HG03064 (cell line): ENCODE results near the gene DNAJC8.

Experiments used
- ATAC-seq: cut with Tn5 transposase; IDR thresholded peaks from one replicate; pipeline ENCODE4 v1.9.1; 2021; ENCODE audit warnings: low read depth; ENCODE audit not compliant: unreplicated experiment

DNAJC8 gene

GRCh38 chr1:28256197-28256827, 23.5 kb upstream of the DNAJC8 start:
- ATAC-seq = no peak

DNA sequence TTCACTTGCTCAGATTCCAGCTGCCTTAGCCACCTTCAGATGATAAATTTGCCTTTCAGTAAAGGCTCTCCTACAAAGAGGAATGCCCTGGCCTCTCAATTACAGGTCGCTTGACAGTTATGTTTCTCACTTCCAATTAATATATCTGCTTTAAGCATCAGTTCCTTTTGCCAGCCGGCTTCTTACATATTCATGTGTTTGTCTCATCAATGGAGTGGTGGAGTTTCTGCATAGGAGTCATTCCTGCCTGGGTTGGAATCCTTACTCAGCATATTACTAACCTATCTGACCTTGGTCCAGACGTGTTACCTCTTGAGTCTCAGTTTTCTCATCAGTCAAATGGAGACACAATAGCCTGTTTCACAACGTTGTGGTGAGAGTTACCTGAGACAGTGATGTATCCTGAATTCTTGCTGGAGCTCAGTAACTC, 17.1 kb upstream of the DNAJC8 start:
- ATAC-seq = no peak

DNA sequence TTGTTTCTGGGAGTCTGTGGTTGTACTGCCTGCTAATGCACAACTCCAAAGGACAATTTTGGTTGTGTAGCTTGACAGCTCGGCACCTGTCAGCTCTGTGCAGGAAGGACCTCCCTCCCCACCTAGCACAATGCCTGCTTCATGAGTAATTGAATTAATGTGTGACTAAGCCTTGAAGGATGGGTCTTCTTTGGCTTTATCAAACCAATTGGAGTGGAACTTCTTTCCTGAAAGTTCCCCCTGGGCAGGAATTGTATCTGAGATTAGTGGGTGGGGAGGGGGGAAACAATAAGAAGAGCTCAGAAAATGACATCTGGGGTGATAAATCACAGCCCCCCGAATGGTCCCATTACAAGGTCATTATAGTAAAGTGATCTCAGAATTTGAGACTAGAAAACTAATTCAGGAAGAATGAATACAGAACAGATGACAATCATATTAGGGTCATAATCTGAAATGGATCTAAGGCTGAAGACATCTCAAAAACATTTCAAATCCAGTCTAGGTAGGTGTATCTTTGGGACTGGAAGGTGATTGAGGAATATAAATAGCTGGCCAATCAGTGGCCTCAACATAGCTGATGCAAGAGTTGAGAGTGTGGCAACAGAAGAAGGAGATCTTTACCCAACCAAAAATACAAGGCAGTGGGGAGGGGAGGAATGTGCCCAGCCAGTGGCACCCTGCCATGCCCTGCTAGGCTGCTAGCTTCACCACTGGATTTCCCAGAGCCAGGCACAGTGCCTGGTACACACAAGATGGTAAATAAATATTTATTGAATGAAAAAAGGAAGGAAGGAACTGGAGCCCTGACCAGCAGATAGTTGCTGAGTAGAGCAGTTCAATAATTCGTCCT, 16.4 kb upstream of the DNAJC8 start:
- no peak for ATAC-seq

GRCh38 chr1:28248273-28249012, 15.6 kb upstream of the DNAJC8 start:
- no peak for ATAC-seq

DNA sequence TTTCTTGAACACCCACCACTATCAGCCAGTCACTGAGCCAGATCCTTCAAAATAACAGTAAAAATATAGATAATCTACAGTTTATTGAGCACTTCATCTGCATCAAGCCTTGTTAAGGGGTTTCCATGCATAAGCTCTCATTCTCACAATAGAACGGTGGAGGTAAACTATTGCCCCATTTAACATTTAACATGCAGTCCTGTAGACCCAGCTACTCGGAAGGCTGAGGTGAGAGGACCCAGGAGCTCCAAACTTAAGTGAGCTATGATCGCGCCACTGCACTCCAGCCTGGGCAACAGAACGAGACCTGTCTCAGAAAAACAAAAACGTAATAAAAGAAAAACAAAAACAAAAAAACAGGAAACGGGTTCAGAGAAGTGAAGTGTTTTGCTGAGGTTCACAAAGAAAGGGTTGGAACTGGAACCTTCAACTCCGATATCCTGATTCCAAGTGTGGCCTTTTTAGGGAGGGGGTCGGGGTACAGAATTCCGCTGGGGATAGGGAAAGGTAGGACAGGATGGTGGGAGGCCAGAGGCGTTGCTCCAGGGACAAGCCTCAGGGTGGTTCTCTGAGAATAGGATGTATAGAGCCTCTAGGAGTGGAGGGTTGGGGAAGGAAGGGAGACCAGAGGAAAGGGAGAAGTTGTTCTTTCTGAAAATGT, 14.9 kb upstream of the DNAJC8 start:
- no peak for ATAC-seq

DNA sequence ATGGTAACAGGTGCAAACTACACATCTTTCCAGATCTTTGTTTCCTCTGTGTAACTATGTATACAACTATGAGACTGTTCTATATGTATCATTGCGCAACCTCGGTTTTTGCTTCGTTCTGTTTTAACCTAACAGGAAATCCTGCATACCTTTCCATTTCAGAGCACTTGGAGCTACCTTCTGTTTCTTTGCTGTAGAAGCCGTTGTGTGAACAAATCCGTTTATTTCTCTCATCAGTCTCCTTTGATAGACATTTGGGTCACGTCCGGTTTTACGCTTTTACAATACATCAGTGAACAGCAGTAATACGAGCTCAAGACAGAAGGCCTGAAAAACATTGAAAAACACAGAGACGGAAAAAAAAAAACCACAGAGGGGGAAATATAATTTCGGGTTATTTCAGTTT, 13.6 kb upstream of the DNAJC8 start:
- no peak for ATAC-seq

DNA sequence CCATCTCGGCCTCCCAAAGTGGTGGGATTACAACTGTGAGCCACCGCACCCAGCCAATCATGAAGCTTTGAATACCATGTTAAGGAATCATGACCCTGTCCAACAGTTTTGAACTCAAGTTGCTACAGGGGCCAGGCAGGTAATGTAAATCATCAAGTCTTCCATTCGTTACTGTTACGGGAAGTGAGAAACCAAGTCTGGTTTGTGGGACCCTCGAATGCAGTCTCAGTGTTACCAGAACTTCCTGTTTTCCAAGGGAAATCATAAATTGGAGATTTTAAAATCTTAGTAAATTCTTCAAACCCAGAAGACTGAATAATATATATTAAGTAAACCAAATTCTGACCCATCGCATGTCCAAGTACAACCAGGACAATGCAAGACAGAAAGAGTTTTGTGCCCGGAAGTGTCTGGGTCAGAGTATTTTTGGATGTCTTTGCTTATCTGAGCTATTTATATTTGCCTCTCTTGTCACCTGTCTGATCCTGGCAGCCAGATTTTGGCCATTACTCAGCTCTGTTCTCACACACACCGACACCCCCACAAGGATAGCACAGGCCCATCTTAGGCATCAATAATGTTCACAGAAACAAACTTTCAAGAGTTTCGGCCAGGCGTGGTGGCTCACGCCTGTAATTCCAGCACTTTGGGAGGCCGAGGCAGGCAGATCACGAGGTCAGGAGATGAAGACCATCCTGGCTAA, 11.9 kb upstream of the DNAJC8 start:
- ATAC-seq = no peak

- ATAC-seq = no peak
These were observed 11.0 kb upstream of the DNAJC8 start for GRCh38 chr1:28243685-28244311.

- ATAC-seq = no peak
These were observed 8.9 kb upstream of the DNAJC8 start for GRCh38 chr1:28241638-28242241.

GRCh38 chr1:28240024-28240423, 7.2 kb upstream of the DNAJC8 start:
- ATAC-seq = no peak

GRCh38 chr1:28239004-28239403, 6.2 kb upstream of the DNAJC8 start:
- no peak for ATAC-seq

DNA sequence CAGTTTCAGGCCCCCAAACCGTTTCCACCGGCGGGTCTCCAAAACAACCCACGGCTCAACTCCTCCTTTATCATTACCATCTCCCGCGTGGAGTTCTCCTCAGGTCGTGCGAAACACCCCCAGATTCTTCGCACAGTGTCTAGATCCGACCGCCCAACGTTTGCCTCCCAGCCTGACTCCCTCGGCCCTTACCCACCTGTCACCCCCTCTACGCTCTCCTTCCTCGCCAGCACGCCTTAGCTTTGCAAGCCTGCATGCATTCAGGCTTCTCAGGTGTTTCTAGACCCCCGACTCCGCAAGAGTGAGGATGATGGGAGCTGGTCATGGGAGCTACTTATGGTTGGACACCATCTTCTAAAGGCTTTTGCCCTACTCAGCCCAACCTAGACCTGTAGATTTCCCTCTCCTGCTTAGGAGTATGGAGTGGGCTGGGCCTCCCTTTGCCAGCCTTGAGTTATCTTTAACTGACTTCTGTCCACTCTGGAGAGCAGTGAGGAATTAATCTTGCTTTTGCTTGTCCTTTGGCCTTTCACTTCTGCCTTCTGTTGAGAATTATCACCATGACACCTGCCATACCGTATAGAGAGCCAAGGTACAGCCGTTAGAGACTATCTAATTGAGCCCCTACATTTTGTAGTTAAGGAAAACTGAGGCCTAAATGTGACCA, 4.0 kb upstream of the DNAJC8 start:
- no peak for ATAC-seq

DNA sequence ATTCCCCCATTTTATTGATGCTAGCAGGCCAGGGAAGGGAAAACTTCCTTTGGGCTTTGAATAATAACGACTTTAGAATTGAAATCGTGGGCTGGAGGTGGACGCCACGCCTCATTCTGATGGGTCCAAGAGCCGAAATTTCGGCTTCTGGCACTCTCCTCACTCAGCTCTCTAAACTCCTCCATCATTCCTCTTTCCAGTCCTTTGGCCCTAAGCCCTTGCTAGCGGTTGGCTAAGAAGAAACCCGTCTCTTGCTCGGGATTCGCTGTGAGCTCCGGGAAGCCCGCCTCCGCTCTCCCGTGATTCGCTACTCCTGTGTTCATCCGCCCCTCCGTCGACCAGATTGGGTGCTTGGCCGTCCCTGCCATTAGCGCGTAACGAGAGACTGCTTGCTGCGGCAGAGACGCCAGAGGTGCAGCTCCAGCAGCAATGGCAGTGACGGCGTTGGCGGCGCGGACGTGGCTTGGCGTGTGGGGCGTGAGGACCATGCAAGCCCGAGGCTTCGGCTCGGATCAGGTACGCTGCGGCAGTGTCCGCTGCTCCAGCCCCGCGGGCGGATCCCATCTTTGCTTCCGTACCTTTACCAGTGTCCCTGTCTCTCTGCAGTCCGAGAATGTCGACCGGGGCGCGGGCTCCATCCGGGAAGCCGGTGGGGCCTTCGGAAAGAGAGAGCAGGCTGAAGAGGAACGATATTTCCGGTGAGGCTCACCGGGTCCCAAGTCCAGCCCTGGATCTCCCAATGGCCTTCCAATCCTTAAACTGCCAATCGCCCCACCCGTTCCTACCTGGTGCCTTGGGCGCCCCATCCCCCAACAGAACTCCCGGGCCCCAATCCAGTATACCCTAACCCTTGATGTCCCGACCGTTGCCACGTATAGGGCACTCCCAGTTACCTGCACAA, 3.2 kb upstream of the DNAJC8 start, which contains the start of gene ATP5IF1:
TSS of gene ATP5IF1 (plus strand) at position 370 of the 901 bp plus-strand sequence. CDS start at position 430, 60 bp downstream.
- ATAC-seq = peak; percentile 72

- ATAC-seq = no peak
These were observed 406 bp upstream of the DNAJC8 start for GRCh38 chr1:28233264-28233606.

GRCh38 chr1:28229996-28230395, 2.8 kb downstream of the DNAJC8 start:
- no peak for ATAC-seq

GRCh38 chr1:28229089-28229488, 3.7 kb downstream of the DNAJC8 start:
- ATAC-seq = no peak

DNA sequence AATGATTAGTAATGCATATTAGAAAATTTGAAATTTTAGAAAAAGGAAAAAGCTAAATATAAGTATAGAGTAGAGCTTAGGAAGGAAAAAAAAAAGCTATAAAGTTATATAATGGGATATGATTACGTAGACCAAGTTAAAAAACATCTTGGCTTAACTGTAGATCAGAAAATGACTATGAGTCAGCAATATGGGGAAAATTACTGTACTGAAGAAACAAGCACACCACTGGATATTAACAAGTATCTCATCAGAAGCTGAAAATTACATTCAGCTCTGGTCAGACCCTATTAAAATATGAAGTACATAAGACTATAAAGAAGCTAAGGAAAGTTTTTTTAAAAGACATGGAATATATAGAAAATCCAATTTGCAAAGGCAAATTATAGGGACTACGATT, 19.5 kb downstream of the DNAJC8 start:
- ATAC-seq = no peak

DNA sequence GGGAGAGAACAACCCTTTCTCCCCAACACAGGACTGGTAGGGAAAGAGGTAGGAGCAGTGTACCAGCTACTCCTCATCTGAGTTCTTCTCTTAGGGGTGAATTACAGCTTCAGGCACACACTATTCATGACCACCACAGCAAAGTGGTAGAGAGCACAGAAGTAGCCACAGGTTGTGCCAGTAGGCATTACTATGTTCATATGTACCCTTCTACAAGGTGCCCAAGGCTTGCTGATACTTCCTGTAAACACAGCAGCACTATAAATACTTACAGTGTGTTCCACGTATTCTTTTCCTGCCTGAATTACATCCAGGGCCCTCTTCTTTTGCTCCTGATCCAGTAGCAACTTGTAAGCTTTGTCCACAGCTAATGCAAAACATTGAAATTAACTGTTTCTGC, 23.1 kb downstream of the DNAJC8 start:
- no peak for ATAC-seq
